ENCODE results near the gene GALK1. TPM values are rescaled to one million over a fixed set of nuclear protein-coding genes. Genes with fewer than 3 reads are reported as not detected.

The GALK1 gene
- total RNA-seq, 1 experiment from 2014 or later = 36.7 TPM

- no peak overlapping the region for H3K4me3 Mint-ChIP-seq
- Histone ChIP-seq H4K20me1 (ENCODE audit: control insufficient read depth, insufficient read depth, insufficient read length) (no peaks in the 10 kb centered on the region), H3K27ac (ENCODE audit: insufficient read length, low read depth, low read length) (no peak overlapping the region), H3K23ac (ENCODE audit: insufficient read length, low read depth, low read length) (no peak overlapping the region), H2AFZ (ENCODE audit: low read length) (no peak overlapping the region), H2AK5ac (ENCODE audit: insufficient read length, low read length) (no peak overlapping the region), H2BK5ac (ENCODE audit: insufficient read length, low read length) (no peak overlapping the region), H3K79me2 (ENCODE audit: insufficient read depth, low read length) (no peaks in the 10 kb centered on the region), H4K91ac (ENCODE audit: insufficient read length, low read depth, low read length) (no peak overlapping the region), H3K79me1 (ENCODE audit: insufficient read depth, low read depth, low read length, poor library complexity, severe bottlenecking) (no peaks in the 10 kb centered on the region), H3T11ph (ENCODE audit: low read length) (no peak overlapping the region), H3K56ac (ENCODE audit: insufficient read length, low read depth, low read length) (no peak overlapping the region), H3K14ac (ENCODE audit: insufficient read depth, low read length) (no peak overlapping the region), H3K4me2 (ENCODE audit: insufficient read depth, insufficient read length, low read length) (no peak overlapping the region), H3K18ac (ENCODE audit: insufficient read length, low read depth, low read length) (no peak overlapping the region), H3K9me3 (ENCODE audit: control insufficient read depth, low read depth, low read length) (no peaks in the 10 kb centered on the region), H3K27me3 (ENCODE audit: insufficient read depth, low read length) (no peaks in the 10 kb centered on the region), H2BK12ac (ENCODE audit: insufficient read length, low read depth, low read length) (no peak overlapping the region), H4K8ac (replicated peaks; ENCODE audit: insufficient read length, low read depth, low read length) (no peak overlapping the region), H4K5ac (ENCODE audit: insufficient read length, low read depth, low read length) (no peak overlapping the region), H2BK20ac (ENCODE audit: low read depth, low read length, poor library complexity, severe bottlenecking) (no peak overlapping the region), H2BK120ac (ENCODE audit: low read depth, low read length, poor library complexity, severe bottlenecking) (no peak overlapping the region), H3K23me2 (ENCODE audit: insufficient read length, low read depth, low read length, poor library complexity, severe bottlenecking) (no peaks in the 10 kb centered on the region), H3K4me1 (ENCODE audit: insufficient read depth, low read length) (no peaks in the 10 kb centered on the region), H3K9ac (ENCODE audit: extremely low read depth, insufficient read length, low read length) (no peak overlapping the region), H2BK15ac (ENCODE audit: low read depth, low read length) (no peak overlapping the region), H3K4ac (ENCODE audit: low read depth, low read length) (no peak overlapping the region)
- H3K9me3 Mint-ChIP-seq = no peaks in the 10 kb centered on the region
- no CpG with 5 or more reads among the region's 27 CpGs for WGBS (ENCODE audit: extremely low coverage, insufficient read length, low lambda C conversion rate)
- H3K27me3 Mint-ChIP-seq (ENCODE audit: low read depth) = no peaks in the 10 kb centered on the region
- H3K27ac Mint-ChIP-seq = no peak overlapping the region
- DNase-seq = peak; percentile 24
- H3K4me1 Mint-ChIP-seq = no peaks in the 10 kb centered on the region
- TF ChIP-seq CTCF (conservative IDR thresholded peaks at IDR 0.05) = no peak
- H3K36me3 Mint-ChIP-seq (ENCODE audit: insufficient read depth in 1 of 3, low read depth in 3 of 3) = peaks cover 9 to 62% (median 57%) of the 10 kb centered on the region in 3 experiments; a peak in 6 of 7 replicates
Observed at GRCh38 chr17:75812096-75813013, 47.4 kb upstream of the GALK1 start.
